ENCODE measurements around the gene COTL1.

The COTL1 gene

DNA sequence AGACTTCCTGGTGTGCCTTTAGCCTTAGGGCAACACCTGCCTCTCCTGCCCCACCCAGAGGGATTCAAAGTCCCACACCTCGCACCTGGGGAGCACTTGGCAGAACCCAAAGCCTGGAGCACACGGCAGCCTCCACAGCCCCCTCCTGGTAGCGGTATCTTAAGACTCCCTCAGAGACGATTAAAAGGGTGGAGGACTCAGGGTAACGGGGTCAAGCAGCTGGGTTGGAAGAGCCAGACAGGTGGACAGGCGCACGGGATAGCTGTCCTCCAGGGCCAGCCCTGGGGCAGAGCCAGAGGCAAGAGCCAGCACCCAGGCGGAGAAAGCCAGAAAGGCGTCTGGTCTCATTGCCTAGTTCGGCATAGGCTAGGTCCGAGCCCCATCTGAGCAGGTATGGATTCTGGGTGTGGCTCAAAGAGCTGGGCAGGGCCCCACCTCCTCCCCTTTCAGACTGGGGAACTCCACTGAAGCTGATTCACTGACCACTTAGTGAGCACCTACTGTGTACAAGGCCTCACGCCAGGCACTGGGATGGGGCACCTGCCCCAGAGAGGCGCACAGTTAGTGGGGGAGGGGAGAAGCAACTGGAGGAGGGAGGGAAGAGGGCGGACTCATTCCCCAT, 58.5 kb downstream of the COTL1 start:
- TF ChIP-seq POLR2AphosphoS5 (IDR thresholded peaks at IDR 0.05; ENCODE audit: low read depth, low read length) (no peak), FOXP2 (optimal IDR thresholded peaks at IDR 0.05; ENCODE audit: borderline replicate concordance, extremely low read depth, extremely low read length, insufficient read depth) (no peak), TAF1 (IDR thresholded peaks at IDR 0.05; ENCODE audit: borderline replicate concordance, insufficient read depth, low read length) (no peak), SIN3A (IDR thresholded peaks at IDR 0.05; ENCODE audit: borderline replicate concordance, insufficient read depth, low read length) (no peak)
- TF ChIP-seq, protein P1, sequence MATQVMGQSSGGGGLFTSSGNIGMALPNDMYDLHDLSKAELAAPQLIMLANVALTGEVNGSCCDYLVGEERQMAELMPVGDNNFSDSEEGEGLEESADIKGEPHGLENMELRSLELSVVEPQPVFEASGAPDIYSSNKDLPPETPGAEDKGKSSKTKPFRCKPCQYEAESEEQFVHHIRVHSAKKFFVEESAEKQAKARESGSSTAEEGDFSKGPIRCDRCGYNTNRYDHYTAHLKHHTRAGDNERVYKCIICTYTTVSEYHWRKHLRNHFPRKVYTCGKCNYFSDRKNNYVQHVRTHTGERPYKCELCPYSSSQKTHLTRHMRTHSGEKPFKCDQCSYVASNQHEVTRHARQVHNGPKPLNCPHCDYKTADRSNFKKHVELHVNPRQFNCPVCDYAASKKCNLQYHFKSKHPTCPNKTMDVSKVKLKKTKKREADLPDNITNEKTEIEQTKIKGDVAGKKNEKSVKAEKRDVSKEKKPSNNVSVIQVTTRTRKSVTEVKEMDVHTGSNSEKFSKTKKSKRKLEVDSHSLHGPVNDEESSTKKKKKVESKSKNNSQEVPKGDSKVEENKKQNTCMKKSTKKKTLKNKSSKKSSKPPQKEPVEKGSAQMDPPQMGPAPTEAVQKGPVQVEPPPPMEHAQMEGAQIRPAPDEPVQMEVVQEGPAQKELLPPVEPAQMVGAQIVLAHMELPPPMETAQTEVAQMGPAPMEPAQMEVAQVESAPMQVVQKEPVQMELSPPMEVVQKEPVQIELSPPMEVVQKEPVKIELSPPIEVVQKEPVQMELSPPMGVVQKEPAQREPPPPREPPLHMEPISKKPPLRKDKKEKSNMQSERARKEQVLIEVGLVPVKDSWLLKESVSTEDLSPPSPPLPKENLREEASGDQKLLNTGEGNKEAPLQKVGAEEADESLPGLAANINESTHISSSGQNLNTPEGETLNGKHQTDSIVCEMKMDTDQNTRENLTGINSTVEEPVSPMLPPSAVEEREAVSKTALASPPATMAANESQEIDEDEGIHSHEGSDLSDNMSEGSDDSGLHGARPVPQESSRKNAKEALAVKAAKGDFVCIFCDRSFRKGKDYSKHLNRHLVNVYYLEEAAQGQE (IDR thresholded peaks at IDR 0.05; ENCODE audit: insufficient read depth in 1 of 2, low read depth in 2 of 2, low read length in 2 of 2), result no peak

DNA sequence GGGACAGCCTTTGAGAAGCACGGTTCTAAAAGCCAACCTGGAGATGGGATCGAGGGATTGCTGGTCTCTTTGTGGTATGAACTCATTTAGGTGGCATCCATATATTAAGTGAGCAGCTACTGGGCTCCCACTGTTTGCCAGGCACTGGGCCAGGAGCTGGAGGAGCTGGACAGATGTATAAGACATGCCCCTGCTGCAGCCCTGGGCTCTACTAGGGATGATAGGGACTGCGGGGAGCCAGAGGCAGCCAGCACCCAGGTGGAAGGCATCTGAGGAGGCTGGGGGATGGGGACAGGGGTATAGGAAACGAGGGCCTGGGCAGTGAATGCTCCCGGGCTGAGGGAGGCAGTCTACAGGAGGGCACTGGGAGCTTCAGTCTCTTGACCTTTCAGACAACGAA, 60.4 kb downstream of the COTL1 start:
- TF ChIP-seq FOXP2 (optimal IDR thresholded peaks at IDR 0.05; ENCODE audit: borderline replicate concordance, extremely low read depth, extremely low read length, insufficient read depth), result no peak

DNA sequence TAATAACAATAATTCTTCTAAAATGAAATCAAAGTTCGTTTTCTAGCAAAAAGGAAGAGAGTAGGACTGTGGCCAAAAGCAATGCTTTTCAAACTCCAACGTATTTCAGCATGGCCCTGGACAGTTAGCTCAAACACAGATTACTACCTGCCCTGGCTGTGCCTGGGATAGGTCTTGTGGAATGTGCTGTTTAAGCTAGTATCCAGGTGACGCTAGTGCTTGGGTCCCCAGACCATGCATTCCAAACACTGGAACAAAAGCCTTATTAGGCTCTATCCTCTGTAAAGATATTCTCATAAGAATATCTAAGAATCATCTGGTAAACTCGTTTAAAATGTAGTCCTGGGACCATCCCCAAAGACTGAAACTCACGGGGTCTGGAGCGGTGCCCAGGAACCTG, 60.8 kb downstream of the COTL1 start:
- TF ChIP-seq TAF1 (IDR thresholded peaks at IDR 0.05; ENCODE audit: borderline replicate concordance, insufficient read depth, low read length) (no peak), SIN3A (IDR thresholded peaks at IDR 0.05; ENCODE audit: borderline replicate concordance, insufficient read depth, low read length) (no peak), POLR2AphosphoS5 (IDR thresholded peaks at IDR 0.05; ENCODE audit: low read depth, low read length) (no peak), FOXP2 (optimal IDR thresholded peaks at IDR 0.05; ENCODE audit: borderline replicate concordance, extremely low read depth, extremely low read length, insufficient read depth) (no peak)
- TF ChIP-seq, protein P1 (IDR thresholded peaks at IDR 0.05; ENCODE audit: insufficient read depth in 1 of 2, low read depth in 2 of 2, low read length in 2 of 2), result no peak

DNA sequence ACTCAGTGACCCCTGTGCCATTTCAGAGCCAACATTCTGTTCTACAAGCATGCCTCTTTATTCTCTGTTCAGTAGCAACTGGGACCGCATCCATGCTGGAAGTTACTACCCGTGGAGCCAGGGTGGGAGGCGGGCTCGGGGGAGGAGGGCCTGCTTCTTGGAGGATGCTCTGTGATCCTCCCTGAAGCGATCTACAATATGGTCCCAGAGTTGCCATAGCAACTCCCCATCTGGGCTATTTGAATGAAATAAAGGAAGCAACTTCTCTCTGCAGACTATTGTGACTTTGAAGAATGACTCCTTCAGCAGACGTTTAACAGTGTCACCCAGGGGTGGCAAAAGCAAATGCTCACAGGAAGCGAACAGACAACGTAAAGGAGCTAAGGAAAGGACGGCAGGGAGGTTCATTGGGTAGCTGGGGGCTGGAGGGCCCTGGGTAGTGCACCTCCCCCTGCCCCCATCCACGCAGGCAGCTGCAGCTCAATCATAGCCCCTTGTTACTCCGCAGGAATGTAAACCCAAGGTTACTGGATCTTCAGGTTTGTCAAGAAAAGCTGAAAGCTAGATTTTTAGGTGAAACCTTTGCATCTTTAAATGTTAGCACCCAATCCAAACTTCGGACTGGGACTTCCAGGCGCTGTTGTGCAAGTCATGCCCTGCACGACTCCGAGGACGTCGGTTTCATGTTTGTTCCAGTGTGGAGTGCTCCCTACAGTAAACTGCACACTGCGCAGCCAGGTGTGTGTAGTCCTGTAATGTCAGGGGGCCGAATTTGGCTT, 62.3 kb downstream of the COTL1 start:
- TF ChIP-seq POLR2AphosphoS5 (IDR thresholded peaks at IDR 0.05; ENCODE audit: low read depth, low read length) (no peak), TAF1 (IDR thresholded peaks at IDR 0.05; ENCODE audit: borderline replicate concordance, insufficient read depth, low read length) (no peak), FOXP2 (optimal IDR thresholded peaks at IDR 0.05; ENCODE audit: borderline replicate concordance, extremely low read depth, extremely low read length, insufficient read depth) (no peak), SIN3A (IDR thresholded peaks at IDR 0.05; ENCODE audit: borderline replicate concordance, insufficient read depth, low read length) (no peak)
- TF ChIP-seq, protein P1 (IDR thresholded peaks at IDR 0.05; ENCODE audit: insufficient read depth in 1 of 2, low read depth in 2 of 2, low read length in 2 of 2), result no peak

DNA sequence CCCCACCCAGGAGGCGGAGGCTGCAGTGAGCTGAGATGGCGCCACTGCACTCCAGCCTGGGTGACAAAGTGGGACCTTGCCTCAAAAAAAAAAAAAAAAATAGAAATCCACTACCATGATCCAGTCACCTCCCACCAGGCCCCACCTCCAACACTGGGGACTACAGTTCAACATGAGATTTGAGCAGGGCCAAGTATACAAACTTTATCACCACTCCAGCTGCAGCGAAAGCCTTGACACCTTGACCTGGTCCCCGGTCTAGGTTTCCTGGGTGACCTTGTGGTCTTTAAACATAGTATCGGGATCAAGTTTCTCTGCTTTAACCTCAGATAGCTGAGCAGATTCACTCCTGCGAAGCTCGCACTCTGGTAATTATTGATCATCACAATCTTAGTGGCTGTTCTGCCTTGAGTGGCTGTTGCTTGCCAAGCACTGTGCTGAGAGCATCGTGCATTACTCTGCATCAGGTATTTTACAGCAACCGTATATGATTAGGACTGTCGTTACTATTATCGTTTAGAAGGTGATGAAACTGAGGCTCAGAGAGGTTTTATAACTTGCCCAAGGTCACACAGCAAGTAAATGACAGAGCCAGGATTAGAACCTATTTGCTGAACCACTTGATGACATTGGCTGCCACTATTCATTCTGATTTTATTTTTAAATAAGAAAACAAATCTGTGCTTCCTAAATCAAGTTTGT, 63.1 kb downstream of the COTL1 start:
- TF ChIP-seq SIN3A (IDR thresholded peaks at IDR 0.05; ENCODE audit: borderline replicate concordance, insufficient read depth, low read length) (no peak), TAF1 (IDR thresholded peaks at IDR 0.05; ENCODE audit: borderline replicate concordance, insufficient read depth, low read length) (no peak), POLR2AphosphoS5 (IDR thresholded peaks at IDR 0.05; ENCODE audit: low read depth, low read length) (no peak), FOXP2 (optimal IDR thresholded peaks at IDR 0.05; ENCODE audit: borderline replicate concordance, extremely low read depth, extremely low read length, insufficient read depth) (no peak)
- TF ChIP-seq, protein P1 (IDR thresholded peaks at IDR 0.05; ENCODE audit: insufficient read depth in 1 of 2, low read depth in 2 of 2, low read length in 2 of 2), result no peak
